Stimulated activated CD8-positive, alpha-beta memory T cell treated with anti-CD3 and anti-CD28 coated beads, Interleukin-4, amount 100 ng/mL, for 48 hours (primary cell): ENCODE data around the gene FAM200B.
A peak's percentile ranks its signal among the peaks of the same experiment; 100 is the strongest.

Source experiments
- DNase-seq: peaks from one replicate; pipeline ENCODE4 v3.0.0-alpha.2; 2020

FAM200B gene

GRCh38 chr4:15681372-15682241 lies at the start of gene FAM200B:
FAM200B (plus strand) TSS chr4:15681827; CDS start chr4:15686978, 5,151 bp downstream.
- peak; percentile 100 for DNase-seq

DNA sequence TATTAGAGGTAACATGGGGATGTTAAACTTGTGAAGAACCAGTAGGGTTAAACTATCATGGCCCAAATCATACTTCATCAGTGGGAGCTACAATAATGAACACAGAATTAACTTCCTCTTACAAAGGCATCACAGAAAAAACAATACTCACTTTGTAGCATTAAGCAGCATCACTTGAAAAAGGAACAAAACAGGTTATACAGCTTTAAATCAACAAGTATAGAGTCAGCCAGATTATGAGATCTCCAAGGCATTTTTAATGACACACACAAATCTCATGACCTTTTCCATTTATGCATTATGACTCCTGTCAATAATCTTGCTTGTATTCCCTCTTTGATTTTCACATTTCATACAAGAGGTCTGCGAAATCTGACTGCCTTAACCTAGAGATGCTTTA lies 44.8 kb upstream of the FAM200B start:
- DNase-seq, result no peak

GRCh38 chr4:15638418-15638817 lies 43.2 kb upstream of the FAM200B start:
- DNase-seq, result no peak

- DNase-seq, result no peak
Observed at GRCh38 chr4:15648600-15648999, 33.0 kb upstream of the FAM200B start.

DNA sequence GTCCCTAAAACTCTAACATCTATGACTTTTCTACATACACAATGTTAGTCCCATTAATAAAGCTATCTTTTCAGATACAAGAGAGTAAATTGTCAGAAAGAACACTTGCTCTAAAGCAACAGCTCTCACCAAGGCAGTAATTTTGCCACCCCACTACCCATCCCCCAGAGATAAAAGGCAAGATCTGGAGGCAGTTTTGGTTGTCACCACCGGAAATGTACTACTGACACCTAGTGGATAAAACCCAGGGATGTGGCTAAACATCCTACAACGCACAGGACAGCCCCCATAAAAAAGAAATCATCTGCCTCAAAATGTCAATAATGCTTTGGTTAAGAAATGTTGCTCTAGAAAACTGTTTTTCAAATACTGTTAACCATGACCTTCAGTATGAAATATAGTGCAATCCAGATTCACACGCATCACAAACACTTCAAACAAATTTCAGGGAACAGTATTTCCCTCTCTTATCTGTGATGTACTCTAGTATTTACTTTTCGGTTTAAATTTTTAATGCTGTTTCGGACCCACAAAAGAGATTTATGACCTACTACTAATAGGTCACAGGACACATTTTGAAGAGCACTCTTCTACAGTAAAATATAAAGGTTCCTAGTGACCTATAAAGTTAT lies 31.6 kb upstream of the FAM200B start:
- peak; percentile 54 for DNase-seq

DNA sequence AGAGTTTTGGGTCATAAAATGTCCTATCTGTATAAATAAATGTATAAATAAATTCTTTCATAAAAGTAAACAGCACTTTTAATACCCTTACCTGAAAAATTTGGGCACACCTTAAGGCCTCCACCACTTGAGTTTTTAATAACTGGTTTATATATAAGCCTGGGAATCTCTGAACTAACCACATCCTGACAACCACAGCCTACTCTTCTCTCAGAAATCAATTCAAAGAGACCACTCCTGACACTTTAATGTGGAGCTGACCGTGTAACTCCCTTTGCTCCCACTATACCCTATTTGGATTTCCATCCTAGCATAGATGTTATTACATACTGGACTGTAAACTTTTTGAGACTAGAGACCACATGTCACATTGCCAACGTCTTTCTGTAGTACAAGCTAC lies 30.0 kb upstream of the FAM200B start:
- no peak for DNase-seq

GRCh38 chr4:15652191-15652590 lies 29.4 kb upstream of the FAM200B start:
- DNase-seq, result no peak

DNA sequence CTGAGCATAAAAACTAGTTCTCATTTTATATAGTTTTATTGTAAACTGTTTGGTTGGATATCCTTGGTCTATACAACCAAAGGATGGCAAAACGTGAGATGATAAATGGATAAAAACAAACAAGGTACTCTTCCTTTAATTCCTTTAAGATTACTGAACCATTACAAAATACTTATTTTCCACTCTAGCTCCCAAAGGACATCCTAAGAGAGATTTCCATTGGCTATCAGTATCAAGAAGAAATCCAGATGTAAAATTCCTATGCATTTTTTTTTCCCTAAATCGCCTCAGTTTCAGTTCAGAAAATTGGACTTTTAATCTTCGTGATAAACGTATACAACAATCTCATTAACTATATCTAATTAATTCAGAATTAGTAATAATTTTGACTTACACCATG lies 28.8 kb upstream of the FAM200B start:
- no peak for DNase-seq

DNA sequence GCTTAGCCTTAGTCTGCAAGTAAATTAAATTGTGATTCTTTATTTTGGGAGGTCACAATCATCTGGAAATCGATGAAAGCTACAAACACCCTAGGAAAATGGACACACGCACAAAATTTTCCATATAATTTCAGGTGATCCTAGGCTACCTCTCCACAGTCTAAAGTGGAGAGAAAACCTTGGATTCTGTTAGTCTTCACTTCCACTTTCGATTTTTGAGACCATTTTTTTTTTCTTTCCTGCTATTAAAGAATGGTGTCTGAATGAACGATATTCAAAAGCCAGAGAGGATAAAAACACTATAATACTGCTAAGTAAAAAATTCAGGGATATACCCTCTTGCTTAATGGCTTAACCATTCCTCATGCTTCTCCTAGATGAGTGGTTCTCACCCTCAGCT lies 28.2 kb upstream of the FAM200B start:
- DNase-seq, result no peak

DNA sequence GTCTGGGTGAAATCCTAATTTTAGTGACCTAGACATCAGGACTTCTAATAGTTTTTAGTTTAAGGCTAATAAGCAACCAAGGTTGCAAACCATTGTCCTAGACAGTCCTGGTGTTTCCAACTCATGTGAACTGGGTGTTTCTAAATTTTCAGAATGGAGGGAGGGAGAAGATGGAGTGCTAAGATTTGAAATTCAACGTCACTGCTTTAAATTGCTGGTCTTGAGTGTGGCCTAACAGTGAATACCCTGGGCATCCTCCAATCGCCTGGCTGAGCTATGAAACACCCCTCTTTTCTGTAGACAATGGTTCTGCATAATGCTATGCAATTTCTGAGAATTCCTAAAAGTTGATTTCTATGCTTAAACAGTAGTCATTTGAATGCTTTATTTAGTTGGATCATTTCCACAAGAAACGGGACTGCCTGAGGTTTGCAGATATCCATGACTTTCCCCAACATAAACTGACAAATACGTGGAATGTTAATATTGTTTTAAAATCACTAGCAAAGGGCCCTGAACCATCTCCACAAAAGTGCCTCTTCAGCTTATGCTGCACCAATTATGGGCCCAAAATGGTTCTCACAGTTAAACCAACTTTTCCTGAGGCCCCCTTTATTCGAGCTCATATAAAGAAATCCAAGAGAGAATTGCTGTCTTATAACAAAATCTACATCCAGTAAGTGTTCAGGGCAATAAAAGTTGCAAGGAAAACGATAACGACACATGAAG lies 27.6 kb upstream of the FAM200B start:
- DNase-seq, result no peak

GRCh38 chr4:15654593-15655222 lies 26.9 kb upstream of the FAM200B start:
- DNase-seq, result peak; percentile 65

DNA sequence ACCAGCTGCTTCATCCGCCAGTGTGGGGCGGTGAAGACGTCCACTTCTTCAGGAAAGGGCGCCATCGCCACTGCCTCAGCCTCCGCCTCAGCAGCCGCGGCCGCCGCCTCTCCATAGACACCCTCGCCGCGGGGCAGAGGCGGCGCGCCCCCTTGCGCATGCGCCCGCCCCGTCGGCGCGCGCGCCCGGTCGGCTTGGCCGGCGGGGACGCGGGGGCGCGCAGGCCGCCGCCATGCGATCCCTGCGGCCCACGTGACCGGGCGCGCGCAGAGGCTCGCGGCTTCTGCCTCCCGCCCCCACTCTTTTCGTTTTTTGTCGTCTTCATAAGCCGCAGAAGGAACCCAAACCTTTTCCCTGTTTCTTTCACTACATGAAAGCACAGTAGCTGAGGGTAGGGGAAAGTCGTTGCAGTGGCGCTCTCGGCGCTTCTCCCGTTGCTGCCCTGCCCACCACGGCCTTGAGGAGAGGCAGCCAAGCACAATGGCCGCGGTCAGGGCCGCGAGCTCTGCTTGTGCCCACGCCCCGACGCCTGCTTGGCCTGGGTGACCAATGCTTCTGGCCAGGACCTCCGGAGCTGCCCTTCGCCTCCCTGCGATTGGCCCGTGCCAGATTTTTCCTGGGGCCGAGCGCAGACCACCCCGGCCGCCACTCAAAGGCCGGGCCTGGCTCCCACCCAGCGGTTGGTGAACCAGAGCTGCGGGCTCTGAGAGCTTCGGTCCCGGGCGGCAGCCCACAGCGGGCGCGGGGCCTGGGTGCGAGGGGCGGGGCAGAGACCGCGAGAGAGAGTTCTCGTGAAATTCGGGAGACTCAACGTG lies 26.2 kb upstream of the FAM200B start, which contains the start of gene FBXL5:
Gene FBXL5, minus strand, starts transcription at position 135 of the 815 bp plus-strand sequence. Its CDS starts 70 bp downstream, at position 65.
- peak; percentile 82 for DNase-seq

GRCh38 chr4:15656038-15656470 lies 25.6 kb upstream of the FAM200B start:
- no peak for DNase-seq

- no peak for DNase-seq
Observed at GRCh38 chr4:15657366-15657765, 24.3 kb upstream of the FAM200B start.

GRCh38 chr4:15658136-15658770 lies 23.4 kb upstream of the FAM200B start:
- DNase-seq, result no peak

GRCh38 chr4:15658781-15659180 lies 22.8 kb upstream of the FAM200B start:
- no peak for DNase-seq

DNA sequence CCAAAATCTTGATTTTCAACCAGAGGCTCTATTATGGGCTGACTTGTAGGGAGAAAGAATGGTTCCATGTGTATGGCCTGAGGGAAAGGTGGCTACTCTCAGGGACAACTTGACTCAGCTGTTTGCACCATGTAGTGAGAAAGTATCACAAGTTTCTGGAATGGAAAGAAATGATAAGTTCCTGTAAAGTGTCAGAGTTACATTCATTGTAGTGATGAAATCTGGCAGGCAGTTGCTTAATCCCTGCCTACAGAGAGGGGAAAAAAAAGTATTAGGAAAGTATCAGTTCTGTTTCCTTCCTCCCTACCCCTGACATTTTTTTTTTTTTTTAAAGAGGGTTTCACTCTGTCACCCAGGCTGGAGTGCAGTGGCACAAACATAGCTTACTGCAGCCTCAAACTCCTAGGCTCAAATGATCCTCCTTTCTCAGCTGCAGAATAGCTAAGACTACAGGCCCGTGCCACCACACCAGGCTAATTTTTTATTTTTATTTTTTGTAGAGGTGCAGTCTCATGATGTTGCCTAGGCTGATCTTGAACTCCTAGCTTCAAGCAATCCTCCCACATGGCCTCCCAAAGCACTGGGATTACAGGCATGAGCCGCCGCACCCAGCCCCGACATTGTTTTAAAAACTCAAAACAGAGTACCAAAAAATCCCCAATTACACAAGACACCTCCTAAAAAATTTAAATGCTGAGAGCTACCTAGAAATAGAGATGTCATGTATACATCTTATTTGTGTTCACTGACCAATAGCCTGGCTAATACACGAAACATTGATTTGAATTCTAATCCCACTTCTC lies 21.7 kb upstream of the FAM200B start:
- DNase-seq, result no peak

DNA sequence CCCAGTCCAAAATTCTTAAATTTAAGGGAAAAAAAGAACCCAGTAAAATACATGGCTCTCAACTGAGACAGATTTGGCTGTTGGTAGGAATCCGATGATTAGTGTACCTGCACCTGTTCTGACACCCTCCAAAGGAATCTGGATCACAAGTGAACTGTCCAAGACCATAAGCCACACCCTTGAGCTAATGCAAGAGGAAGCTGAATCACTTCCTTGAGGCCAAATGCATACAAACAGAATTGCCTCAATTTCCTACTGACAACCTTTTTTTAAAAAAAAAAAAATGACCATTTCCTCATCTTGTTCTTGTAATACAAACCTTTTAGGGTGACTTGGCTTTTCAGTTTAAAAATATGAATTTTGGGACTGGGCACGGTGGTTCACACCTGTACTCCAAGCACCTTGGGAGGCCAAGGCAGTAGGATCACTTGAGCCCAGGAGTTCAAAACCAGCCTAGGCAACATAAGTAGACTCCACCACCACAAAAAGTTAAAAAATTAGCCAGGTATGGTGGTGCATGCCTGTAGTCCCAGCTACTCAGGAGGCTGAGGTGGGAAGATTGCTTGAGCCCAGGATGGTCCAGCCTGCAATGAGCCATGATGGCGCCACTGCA lies 15.8 kb upstream of the FAM200B start:
- no peak for DNase-seq

- DNase-seq, result no peak
Observed at GRCh38 chr4:15667006-15667405, 14.6 kb upstream of the FAM200B start.
